HG02759 (cell line): ENCODE results near the gene OTUB1.

Experiments
- ATAC-seq: cut with Tn5 transposase; IDR thresholded peaks from one replicate; pipeline ENCODE4 v1.9.1; 2021; ENCODE audit warnings: mild to moderate bottlenecking, moderate library complexity; ENCODE audit not compliant: unreplicated experiment

The OTUB1 gene

DNA sequence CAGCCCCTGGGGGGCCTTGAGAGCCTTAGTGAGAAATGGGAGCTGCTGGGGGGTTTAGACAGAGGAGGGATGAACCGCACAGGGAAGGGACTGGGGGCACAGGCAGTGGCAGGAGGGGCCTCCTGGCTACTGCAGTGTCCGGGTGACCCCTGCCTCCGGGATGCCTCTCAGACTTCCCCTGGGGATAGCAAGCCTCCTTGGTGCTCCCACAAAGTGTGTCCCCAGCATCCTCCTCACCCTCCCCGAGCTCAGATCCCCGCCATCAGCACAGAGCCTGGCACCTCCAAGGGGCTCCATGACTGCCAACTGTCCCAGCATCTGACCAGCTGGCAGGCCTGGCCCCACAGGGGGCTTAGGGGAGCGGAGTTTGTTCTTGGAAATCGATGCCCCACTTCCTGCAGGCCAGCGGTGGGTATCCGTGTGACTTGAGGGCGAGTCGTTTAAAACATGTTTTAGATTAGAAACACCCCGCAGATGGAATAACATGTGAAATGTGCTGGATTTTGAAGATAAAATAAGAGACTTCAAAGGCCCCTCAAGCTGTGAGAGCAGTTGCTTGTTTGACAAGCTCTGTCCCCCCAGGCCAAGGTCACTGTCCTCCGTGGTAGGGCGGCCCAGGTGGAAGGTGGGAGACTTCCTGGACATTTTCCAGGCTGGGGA is 36.0 kb downstream of the OTUB1 start:
- no peak for ATAC-seq

DNA sequence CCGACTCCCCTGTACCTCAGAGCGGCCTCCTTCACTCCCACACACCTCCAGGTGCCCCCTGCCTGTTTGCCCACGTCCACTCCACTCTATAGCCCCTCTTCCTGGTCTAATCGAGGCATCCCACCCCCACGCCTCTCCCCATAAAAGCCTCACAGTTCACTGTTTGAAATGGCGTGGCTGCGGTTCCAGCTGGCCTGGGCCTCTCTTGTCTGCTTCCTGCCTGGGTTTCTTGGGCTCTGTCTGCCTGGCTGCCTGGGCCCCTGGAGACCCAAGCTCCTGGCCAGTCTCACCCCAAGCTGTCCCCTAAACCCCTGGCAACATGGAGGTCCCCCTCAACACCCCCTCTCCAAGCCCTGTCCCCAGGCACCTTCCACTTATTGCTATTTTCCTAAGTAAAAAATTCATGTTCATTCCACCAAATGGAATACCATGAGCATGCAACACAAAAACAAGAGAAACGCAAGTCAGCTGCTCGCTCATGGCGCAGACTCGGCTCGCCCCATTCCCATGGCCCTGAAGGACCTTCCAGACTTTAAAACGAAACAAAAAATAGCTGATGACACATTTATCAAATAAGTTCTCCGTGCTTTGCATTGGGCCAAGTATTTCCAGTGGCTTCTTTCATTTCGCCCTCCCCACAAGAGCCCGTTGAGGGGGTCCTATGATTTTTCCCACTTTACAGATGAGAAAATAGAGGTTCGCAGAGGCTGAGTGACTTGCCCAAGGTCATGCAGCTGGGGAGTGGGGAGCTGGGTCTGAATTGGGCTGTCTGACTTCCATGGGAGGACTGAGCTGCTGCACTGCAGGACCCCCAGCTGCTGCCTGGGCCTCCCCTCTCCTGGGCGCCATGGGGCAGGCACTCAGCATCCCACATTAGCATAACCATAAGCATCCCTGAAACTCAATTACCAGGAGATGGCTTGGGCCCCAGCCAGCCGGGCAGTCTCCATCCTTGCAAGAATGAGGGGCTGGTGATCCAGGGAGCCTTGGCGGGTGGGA is 37.8 kb downstream of the OTUB1 start:
- no peak for ATAC-seq

DNA sequence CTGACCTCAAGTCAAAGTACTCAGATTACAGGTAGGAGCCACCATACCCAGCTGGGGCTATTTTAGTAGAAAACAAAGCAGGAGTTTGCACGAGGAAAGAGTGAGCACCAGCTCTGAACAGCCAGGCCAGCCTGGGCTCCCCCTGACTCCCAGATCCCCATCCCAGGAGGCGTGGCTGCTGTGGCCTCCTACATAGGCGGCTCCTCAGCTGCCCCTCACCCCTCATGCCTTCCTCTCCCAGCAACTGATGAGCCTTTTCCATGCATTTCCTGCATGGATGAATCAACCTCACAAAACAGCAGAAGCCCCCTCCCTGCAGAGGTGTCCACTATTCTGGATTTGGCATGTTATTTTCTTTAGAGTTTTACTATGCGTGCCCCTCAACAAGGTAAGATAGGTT is 39.0 kb downstream of the OTUB1 start:
- ATAC-seq, result no peak

DNA sequence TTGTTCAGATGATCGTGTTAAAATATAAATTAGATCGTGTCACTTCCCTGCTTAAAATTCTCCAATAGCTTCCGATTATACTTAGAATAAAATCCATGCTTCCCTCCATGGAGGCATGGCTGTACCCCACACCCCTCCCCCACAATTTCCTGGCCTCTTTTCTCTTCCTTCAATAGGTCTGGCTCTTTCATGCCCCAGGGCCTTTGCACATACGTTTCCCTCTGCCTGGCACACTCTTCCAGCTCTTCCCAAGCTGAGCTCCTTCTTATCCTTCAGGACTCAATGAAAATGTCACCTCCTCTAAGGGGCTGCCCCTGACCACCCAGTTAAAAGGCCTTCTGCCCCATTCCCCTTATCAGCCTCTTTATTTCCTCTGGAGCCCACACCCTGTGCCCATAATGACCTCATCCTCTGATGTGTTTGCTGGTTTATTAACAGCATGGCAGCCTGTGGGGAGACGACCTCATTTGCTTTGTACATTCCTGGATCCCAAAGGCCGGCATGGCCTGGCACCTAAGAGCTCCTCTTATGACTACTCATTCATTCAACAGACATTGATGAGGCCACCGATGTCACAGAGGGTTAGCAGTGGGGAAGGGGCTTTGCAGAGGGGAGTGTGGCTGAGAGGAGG is 40.5 kb downstream of the OTUB1 start:
- no peak for ATAC-seq

DNA sequence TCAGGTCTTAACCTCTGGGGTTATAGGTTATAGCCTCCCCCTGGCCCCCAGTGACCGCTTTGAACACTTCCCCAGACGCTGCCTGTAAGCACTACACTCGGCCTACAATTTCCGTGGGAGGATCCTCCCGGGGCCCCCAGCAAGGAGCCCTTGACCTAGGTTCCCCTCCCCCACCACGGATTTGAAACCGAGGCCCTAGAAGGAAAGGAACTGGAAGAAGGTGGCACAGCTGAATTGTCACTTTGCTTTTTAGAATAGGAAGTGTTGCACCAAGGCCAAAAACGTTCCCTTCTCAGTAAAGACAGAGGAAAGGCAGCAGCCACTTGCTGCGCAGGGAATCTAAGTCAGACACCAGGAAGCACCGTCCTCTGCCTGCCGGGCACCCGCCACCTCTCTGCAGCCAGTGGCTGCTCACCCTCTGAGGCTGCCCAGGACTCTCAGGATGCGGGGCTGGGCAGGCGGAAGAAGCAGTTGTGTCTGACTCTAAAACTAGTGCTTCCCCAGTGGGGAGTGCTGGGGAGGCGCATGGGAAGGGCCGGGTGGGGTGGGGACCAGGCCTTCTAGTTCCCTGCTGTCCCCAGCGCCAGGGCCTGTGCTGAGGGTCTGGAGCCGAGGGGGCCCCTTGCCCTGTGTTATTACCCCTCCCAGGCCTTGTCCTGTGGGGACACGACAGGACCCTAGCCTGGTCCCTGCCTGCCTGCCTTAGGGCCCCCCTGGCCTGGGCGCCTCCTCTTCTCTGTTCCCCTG is 41.6 kb downstream of the OTUB1 start:
- no peak for ATAC-seq

DNA sequence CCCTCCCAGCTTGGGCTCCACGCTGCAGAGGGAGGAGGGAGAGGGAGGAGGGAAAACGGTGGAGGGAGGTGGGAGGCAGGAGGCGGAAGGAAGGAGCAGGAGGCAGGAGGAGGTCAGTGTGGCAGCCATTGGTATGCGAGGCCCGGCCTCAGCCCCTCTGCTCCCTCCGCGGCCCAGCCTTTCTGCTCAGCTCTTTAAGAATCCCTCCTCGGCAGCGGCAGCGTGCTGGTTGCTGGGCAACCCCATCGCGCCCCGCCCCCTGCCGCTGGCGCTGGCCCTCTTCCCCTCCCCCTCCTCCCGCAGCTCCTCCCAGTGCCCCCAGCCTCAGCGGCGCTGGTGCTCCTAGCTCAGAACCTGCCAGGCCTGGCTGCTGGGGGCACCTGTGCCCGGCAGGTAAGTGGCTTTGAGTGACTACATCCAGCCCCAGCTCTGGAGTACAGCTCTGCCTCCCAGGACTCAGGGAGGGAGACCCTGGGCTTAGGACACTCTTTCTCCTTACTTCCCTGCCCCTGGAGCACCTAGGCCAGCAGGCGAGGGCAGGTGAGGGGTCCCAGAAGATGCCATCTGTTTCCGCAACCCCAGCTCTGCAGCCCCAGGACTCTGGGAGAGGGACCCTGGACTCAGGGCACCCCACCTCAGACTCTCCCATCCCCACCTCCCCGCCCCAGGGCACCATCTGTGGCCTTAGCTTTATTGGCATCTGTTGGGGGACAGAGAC is 42.3 kb downstream of the OTUB1 start:
- no peak for ATAC-seq

DNA sequence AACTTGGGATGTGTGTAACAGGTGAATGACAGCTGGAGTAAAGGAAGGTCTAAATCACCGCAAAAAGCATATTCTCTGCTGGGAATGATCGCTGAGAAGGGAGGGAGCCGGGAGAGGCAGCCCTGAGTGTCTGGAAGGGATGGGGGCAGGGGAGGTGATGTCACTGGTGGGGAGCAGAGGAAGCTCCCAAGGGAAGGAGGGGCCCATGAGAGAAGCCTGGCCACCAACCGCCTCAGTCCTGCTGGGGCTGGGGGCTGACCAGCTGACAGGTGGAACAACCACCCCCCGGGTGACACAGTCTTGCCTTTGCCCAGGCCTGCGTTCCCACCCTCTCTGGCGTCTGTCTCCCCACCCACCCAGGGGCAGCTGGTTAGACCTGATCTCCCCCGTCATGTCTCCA is 43.5 kb downstream of the OTUB1 start:
- ATAC-seq, result no peak

DNA sequence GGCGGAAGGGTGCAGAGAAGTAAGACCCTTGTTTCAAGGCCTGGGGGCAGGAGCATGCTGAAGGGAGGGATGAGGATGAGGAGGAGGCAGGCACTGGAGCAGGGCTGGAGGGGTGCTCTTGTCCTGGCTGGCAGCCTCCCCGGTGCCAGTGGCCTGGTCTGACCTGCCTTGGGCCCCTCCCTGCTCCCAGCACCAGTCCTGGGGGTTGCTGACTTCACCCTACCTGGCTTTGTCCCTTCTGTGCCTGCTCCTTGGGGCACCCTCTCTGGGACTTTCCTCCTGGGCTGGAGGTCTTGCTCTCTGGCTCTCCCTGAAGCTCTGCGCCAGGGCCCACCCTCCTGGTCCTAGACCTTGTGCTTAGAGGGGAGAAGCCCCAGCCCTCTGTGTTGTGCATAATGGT is 44.8 kb downstream of the OTUB1 start:
- no peak for ATAC-seq

DNA sequence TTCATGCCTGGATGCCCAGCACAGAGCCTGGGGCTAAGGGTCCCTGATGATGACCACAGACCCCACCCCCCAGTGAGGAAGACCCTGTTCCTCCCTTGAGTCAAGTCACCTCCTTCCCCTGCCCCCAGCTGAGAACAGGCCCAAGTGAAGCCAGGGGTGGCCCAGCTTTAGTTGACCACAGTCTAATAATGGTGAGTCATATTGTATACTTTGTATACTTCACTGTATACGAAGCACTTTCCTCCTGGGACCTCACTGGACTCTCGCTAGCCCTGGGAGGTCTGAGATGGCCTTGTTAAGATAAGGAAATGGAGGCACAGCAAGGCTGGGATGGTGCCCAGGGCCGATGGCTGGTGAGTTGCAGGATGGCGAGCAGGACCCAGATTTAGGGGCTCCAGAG is 45.8 kb downstream of the OTUB1 start:
- no peak for ATAC-seq

DNA sequence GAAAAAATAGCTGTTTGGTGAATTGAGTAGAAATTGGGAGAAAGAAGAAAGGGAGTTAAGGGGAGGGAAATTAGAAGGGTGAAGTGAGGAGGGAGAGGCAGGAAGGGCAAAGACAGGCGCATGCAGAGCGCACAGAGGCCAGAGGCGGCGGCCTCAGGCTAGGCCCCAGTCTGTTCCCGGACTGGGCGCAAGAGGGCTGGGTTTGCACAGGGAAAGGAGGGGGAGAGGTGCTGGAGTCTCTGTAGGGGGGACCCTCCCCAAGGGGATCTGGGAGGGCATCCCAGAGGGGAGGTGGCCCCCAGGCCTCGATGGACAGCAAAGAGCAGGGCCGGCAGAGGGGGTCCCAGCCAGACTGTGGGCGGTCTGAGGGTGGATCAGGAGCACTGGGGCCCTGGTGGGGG is 48.2 kb downstream of the OTUB1 start:
- ATAC-seq, result no peak

DNA sequence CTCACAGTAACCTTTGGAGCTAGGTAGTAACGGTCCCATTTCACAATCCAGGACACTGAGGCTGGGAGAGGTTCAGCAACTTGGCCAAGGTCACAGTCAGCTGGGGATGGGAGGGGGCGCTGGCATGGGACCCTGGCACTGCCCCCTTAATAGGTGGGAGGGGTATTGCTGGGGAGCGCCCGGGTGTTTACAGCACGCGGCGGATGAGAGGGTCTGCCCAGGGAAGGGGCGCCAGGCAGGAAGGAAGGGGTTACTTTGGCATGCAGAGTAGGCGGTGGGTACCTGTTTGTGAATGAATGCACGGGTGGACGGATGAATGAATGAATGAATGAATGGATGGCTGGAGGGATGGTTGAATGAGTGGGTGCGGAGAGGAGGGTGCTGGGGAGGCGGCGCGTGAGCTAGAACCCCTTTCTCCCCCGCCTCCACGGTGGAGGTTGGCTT is 48.9 kb downstream of the OTUB1 start:
- ATAC-seq, result no peak

DNA sequence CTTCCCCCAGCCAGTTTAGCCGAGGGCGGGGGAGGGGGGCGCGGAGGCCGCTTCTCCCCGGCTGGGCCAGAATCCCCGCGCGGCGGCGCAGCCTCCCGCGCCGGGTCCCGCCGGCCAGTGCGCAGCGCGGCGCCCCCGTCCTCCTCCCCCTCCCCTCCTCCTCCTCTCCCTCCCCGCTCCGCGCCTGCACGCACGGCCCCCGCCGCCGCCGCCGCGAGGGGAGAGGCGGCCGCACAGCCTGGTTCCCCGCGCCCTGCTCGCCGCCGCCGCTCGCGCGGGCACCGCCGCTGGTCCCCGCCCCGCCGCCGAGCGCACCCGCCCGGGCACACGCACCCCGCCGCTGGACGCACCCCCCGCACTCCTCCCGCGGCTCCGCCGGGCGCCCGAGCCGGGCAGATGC is 49.3 kb downstream of the OTUB1 start, which contains the start of gene FLRT1:
TSS of gene FLRT1 (plus strand) at position 356 of the 400 bp plus-strand sequence. CDS start 80,337 bp downstream, outside the sequence.
- no peak for ATAC-seq

DNA sequence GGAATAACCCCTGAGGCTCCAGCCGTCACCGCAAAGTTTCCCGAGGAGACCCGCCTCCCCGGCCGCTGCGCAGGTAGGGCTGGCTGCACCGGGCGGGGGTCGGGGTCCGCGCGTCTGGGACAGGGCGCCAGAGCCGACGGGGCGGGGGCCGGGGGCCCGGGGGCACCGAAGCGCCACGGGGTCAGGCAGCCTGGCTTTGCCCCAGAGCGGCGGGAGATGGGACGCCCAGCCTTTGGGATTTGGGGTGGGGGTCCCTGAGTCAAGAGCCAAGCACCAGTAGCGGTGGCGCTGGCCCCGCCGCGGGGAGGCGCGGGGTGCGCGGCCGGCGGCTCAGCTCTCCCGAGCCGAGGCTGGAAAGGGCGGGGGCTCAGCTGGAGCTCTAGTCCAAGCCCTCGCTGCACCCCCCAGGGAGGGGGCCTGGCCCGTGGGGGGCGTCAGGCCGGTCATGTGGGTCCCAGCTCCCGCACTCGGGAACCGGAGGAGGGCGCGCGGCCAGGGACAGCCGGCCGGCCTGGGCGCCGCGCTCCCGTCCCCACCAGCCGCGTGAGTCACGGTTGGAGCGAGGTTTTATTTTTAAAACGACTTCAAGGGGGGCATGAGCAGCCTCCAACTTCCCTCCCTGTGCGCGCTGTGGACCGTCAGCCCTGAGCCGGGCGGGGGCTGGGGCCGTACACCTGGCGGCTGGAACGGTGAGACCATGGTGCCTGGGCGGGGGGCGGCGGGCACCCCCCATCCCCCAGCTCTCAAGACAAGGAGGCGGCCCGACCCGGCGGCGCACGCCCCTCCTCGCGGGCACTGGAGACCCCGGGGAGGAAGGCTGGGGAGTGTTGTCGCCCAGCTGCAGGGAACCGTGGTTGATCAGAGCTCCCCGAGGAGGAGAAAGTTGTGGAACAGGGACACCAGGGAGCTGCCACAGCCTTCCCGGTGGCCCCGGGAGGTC is 50.1 kb downstream of the OTUB1 start:
- no peak for ATAC-seq

DNA sequence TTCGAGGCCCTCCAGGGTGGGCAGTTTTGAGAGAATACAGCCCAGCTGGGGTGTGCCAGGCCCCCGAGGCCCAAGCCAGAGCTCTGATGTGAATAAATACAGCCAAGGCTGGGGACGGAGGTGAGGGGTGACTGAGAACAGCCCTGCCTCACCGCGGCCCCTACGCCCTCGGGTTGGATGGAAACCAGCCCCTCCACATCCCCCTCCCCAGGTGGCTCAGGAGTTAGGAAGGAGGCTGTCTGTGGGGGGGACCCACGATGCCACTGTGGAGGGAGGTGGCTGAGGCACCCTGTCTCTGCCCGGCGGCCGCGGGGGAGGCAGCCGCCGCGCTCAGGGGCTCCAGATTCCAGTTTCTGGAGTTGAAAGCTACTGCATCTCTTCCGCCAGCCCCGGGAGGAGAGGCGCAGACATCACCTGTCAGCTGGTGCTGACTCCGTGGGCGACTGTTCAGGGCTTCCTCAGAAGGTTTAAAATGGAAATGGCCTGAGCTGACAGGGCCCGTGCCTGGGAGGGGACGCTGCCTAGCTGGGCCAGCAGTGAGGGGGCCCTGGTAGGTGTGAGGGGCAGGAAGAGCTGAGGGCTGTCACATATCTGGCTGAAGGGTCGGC is 50.9 kb downstream of the OTUB1 start:
- no peak for ATAC-seq

DNA sequence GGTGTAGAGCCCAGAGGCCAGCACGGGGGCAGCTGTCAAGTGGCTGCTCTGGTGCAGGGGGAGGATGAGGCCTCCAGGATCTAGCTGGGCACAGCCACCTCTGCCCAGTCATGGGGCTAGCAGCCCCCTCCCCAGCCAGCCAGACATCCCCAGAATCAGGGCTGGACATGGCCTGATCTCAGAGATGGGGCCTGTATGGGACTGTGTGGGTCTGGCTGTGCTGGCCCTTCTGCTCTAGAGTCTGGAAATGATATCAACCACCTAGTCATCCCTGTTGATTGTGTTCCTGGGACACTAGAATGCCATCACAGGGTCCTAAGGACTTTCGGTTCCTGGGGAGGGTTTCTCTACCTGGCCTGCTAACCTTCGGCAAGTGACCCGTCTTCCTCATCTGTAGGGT is 52.3 kb downstream of the OTUB1 start:
- ATAC-seq, result no peak

DNA sequence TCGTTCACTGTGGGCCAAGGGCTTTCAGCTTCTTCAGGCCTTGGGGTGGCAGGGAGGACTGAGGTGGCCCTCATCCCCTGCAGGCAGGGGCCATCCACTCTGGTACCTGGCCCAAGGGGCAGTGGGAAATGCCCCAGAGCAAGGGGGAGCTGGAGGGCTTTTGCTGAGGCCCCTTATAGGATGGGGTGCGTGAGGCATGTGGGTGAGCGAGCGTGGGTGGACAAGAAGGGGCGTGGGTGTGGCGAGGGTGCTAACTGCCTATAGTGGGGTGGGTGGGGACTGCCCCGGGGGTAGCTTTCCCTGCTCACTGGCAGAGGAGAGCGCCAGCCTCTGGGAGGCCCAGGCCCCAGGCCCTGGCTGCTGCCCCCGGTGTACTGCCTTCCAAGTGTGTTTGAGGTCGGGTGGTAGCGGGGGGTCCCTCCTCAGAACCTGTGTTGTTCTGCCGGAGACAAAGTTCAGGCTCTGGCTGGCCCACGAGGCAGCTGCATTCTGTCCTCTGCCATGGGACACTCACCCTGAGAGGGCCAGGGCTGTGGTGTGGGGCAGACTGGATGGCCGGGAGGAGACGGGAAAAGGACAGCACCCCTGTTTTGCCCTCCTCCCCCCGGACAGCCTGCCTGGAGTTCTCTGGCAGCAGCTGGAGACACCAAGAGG is 52.9 kb downstream of the OTUB1 start:
- ATAC-seq, result no peak

DNA sequence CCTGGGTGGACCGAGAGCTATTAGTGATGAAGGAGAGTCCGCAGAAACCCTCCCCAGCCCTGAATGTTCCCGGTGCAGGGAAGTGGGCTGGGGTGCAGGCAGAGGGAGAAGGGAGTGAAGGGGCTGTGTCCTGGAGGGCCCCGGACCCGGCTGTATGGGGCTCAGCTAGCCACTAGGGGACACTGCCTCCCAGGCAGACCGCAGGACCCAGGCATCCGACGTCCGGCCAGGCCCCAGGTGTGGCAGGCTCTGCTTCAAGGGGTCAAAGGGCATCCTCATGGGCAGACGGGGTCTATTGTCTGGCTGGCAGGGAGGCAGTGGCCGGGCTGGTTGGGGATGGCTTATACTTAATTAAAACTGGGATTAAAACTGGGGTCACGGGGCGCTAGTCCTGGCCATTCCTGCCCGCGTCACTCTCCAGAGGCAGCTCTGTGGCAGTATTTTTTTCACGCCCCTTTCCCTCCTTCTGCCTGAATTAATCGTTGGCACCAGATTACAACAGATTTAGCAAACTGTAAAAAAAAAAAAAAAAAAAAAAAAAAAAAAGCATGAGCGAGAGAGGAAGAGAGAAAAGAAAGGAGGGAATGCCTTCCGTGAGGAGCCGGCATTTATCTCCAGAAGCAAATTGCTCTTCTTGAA is 54.6 kb downstream of the OTUB1 start:
- no peak for ATAC-seq

DNA sequence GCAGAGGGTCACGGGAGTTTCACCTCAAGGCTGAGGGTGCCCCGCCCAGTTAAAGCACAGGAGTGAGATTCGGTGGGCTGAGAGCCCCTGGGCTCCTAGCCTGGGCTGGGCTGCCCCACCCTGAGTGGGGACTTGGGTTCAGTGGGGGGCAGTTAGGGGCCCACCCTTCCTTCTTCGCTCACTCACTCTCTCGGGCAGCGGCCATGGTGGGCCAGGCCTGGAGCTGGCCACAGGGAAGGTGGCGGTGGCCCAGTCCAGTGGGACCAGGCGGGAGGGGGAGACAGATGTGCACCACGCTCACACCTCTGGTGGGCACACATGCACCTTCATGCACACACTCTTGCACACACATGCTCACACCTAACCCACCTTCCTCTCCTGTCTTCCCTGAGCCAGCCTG is 55.6 kb downstream of the OTUB1 start:
- no peak for ATAC-seq
